Type B pancreatic cell (in vitro differentiated cells): ENCODE data around the gene KCND2. TPM values are rescaled to one million over a fixed set of nuclear protein-coding genes. Genes with fewer than 3 reads are reported as not detected.

Source experiments
- DNase-seq: peaks from one replicate; pipeline ENCODE4 v3.0.0; 2021; ENCODE audit warnings: mixed read lengths; ENCODE audit not compliant: unreplicated experiment; ENCODE audit errors: extremely low spot score
- H3K27ac Mint-ChIP-seq: 2 replicates; pipeline ENCODE4 v1.8.0; 2021; ENCODE audit warnings: mild to moderate bottlenecking, mixed read lengths
- H3K27me3 Mint-ChIP-seq: 2 replicates; pipeline ENCODE4 v1.8.0; 2021; ENCODE audit warnings: mixed read lengths
- H3K36me3 Mint-ChIP-seq: 2 replicates; pipeline ENCODE4 v1.8.0; 2021; ENCODE audit warnings: mixed read lengths
- H3K4me1 Mint-ChIP-seq: one replicate; pipeline ENCODE4 v1.8.0; 2021; ENCODE audit warnings: mixed read lengths; ENCODE audit not compliant: unreplicated experiment
- H3K4me3 Mint-ChIP-seq: 2 replicates; pipeline ENCODE4 v1.8.0; 2021; ENCODE audit warnings: mild to moderate bottlenecking, mixed read lengths
- H3K9me3 Mint-ChIP-seq: 2 replicates; pipeline ENCODE4 v1.8.0; 2021; ENCODE audit warnings: mixed read lengths
- CTCF ChIP-seq: fragments of 200-600 bp; sonication (generic); conservative IDR thresholded peaks from 2 replicates; pipeline ENCODE4 v1.5.0; 2021; ENCODE audit warnings: antibody characterized with exemption, mild to moderate bottlenecking
- total RNA-seq: library from RNA; stranded (reverse); gene quantifications from 2 replicates; pipeline ENCODE4 v1.2.1, GENCODE V29; 2021; ENCODE audit warnings: low replicate concordance

Gene KCND2
- total RNA-seq, 1 donor from 2014 or later: 3.2 TPM

DNA sequence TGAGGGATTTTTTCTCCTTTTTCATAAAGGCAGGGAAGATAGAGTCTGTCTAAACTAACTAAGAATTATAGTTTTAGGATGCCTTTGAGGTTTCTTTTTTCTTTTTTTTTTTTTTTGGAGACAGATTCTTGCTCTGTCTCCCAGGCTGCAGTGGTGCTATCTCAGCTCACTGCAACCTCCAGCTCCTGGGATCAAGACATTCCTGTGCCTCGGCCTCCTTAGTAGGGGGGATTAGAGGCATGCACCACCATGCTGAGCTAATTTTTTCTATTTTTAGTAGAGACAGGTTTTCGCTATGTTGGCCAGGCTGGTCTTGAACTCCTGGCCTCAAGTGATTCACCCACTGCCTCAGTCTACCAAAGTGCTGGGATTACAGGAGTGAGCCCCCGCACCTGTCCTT is 239.7 kb downstream of the KCND2 start:
- no peak overlapping the region for H3K4me3 Mint-ChIP-seq

DNA sequence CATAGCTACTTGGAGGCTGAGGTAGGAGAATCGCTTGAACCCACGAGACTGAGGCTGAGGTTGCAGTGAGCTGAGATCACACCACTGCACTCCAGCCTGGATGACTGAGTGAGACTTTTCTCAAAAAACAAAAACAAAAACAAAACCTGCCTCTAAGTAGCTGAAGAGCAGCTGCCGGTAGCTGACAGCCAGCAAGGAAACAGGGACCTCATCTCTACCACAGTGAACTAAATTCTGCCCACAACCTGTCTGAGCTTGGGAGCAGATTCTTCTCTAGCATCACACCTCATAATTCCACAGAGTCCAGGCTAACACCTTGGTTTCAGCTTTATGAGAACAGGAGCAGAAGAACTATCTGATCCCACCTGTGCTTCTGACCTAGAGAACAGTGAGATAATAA is 246.2 kb downstream of the KCND2 start:
- H3K9me3 Mint-ChIP-seq: no peaks in the 10 kb centered on the region
- TF ChIP-seq CTCF: no peak
- H3K27ac Mint-ChIP-seq: no peak overlapping the region
- no peak overlapping the region for H3K4me3 Mint-ChIP-seq
- no peak for DNase-seq
- no peaks in the 10 kb centered on the region for H3K27me3 Mint-ChIP-seq
- peaks cover 5% of the 10 kb centered on the region for H3K4me1 Mint-ChIP-seq
- H3K36me3 Mint-ChIP-seq: no peaks in the 10 kb centered on the region

More for the DNA sequence above, 239.7 kb downstream of the KCND2 start:
- TF ChIP-seq CTCF: no peak
- DNase-seq: no peak
- Mint-ChIP-seq H3K36me3 (no peaks in the 10 kb centered on the region), H3K4me1 (no peaks in the 10 kb centered on the region), H3K27ac (no peak overlapping the region), H3K27me3 (peaks cover 6% of the 10 kb centered on the region), H3K9me3 (no peaks in the 10 kb centered on the region)

DNA sequence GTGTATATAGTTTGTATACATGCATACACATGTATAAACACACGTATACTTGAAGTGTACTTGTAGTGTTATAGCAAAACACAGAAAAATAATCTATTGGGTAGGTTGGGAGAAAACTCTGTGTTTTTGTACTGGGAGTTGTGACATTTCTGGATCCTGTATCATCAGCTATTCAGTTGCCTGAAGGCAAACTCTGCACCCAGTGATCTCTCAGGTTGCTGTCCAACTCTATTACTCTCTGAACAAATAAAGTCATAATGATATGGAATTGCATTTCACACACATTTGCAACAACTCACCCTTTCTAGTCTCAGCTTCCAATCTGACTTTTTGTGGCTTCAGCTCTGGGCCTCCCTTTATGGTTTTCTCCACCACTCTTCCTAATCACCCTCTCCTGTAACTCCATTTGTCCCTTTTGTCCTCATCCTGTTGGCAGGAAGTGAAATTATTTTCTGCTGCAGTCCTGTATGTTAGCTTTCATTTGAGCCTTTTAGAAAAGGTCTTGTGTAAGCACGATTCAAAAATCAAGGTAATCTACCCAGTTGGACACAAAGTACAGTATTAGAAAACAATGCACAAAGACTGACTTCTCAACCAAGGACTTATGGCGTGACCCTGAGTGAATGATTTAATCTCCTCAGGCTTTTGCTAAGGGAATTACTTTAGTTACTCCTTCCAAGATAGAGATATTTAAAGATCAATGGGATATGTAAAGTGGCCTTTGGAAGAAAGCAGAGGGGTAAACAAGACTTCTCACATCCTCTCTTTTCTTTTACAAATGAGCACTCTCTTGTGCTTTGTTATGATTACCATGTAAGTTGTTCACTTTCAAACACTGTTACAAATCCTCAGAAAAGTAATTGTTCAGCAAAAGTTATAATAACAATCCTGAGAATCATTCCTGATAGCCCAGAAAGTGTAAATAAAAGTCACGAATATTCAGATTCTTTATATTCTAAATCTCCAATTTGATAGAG is 249.1 kb downstream of the KCND2 start:
- Mint-ChIP-seq H3K9me3 (no peaks in the 10 kb centered on the region), H3K4me3 (no peak overlapping the region), H3K36me3 (no peaks in the 10 kb centered on the region), H3K27ac (no peak overlapping the region), H3K4me1 (peaks cover 9% of the 10 kb centered on the region), H3K27me3 (no peaks in the 10 kb centered on the region)
- no peak for DNase-seq
- no peak for TF ChIP-seq CTCF

DNA sequence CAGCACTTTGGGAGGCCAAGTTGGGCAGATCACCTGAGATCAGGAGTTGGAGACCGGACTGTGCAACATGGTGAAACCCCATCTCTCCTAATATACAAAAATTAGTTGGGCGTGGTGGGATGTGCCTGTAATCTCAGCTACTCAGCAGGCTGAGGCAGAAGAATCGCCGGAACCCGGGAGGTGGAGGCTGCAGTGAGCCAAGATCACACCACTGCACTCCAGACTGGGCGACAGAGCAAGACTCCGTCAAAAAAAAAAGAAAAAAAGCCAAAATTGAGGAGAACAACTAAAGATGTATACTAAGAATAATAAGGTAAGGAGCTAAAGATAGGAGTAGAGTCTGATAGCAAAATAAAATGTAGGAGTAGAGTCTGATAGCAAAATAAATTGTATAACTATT is 251.0 kb downstream of the KCND2 start:
- no peaks in the 10 kb centered on the region for H3K9me3 Mint-ChIP-seq
- H3K27ac Mint-ChIP-seq: no peak overlapping the region

DNA sequence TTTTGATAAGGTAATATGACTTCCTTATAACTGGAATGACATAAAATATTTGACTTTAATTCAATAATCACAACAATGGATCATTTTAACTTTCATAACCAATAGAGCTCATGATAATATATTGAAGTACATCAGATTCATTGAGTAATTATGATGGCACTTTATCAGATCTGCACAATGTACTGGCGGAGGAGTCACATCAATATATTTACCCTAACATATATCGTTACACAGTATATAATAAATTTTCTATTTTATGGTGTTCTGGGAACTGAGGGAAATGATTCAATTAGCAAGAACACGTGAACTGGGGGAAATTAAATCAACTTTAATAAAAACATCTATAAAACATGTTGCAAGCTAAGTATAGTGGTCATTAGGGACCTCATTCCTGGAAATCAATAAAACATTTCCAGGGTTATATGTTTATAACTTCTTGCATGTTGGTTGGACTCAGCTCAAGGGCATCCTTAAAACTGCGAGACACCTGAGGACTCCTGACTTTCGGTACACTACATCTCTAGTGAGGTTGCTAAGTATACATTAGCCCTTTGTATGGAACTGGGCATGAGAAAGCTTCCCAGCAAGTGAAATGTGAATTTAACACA is 254.0 kb downstream of the KCND2 start:
- no peak for TF ChIP-seq CTCF
- Mint-ChIP-seq H3K36me3 (no peaks in the 10 kb centered on the region), H3K27me3 (no peaks in the 10 kb centered on the region), H3K27ac (no peak overlapping the region), H3K9me3 (no peaks in the 10 kb centered on the region), H3K4me3 (no peak overlapping the region), H3K4me1 (peaks cover 6% of the 10 kb centered on the region)
- no peak for DNase-seq

More for the DNA sequence above, 251.0 kb downstream of the KCND2 start:
- no peak for DNase-seq
- no peaks in the 10 kb centered on the region for H3K36me3 Mint-ChIP-seq
- H3K4me3 Mint-ChIP-seq: no peak overlapping the region
- H3K27me3 Mint-ChIP-seq: no peaks in the 10 kb centered on the region
- no peak for TF ChIP-seq CTCF
- H3K4me1 Mint-ChIP-seq: peaks cover 9% of the 10 kb centered on the region
